HFF-Myc (cell line): ENCODE measurements around the gene NDUFA7.

Experiments used
- DNase-seq: peaks from one replicate; pipeline ENCODE4 v3.0.0-alpha.2; 2011; ENCODE audit warnings: low read depth; ENCODE audit errors: extremely low read depth
- H3K4me3 ChIP-seq: replicated peaks from 2 replicates; pipeline ENCODE4 v1.5.1; 2011; ENCODE audit warnings: low read depth, mild to moderate bottlenecking, control low read depth, low read length
- CTCF ChIP-seq: IDR thresholded peaks from 2 replicates; pipeline ENCODE4 v1.5.1; 2012; ENCODE audit warnings: mild to moderate bottlenecking, low read depth, low read length, control low read depth; ENCODE audit errors: missing control alignments

NDUFA7 gene

GRCh38 chr19:8311461-8312260, 9.5 kb downstream of the NDUFA7 start:
- no peak overlapping the region for H3K4me3 ChIP-seq
- TF ChIP-seq CTCF: no peak
- DNase-seq: no peak

GRCh38 chr19:8310342-8311055, 10.7 kb downstream of the NDUFA7 start:
- no peak for DNase-seq
- no peak for TF ChIP-seq CTCF
- no peak overlapping the region for H3K4me3 ChIP-seq

- no peak for TF ChIP-seq CTCF
- DNase-seq: no peak
- peak overlapping the region; percentile 68 for H3K4me3 ChIP-seq
Measured at GRCh38 chr19:8308891-8309291, 12.3 kb downstream of the NDUFA7 start.

GRCh38 chr19:8307965-8308866, 13.0 kb downstream of the NDUFA7 start, which contains the start of gene CD320:
Gene CD320 (minus strand): TSS chr19:8308358. CDS start chr19:8308290, 68 bp downstream.
- DNase-seq: peak; percentile 59
- H3K4me3 ChIP-seq: peak within 1 kb of the TSS; percentile 68
- no peak for TF ChIP-seq CTCF

- DNase-seq: no peak
- TF ChIP-seq CTCF: no peak
Measured at GRCh38 chr19:8307400-8307964, 13.7 kb downstream of the NDUFA7 start.

More at GRCh38 chr19:8307400-8307964, 13.7 kb downstream of the NDUFA7 start:
- peak overlapping the region; percentile 68 for H3K4me3 ChIP-seq
